Measurements from ENCODE around the gene GPR176. TPM values are rescaled to one million over a fixed set of nuclear protein-coding genes. Genes with fewer than 3 reads are reported as not detected.
A peak's percentile ranks its signal among the peaks of the same experiment; 100 is the strongest.

The GPR176 gene
- total RNA-seq, 1 donor from 2014 or later: 52.0 TPM

DNA sequence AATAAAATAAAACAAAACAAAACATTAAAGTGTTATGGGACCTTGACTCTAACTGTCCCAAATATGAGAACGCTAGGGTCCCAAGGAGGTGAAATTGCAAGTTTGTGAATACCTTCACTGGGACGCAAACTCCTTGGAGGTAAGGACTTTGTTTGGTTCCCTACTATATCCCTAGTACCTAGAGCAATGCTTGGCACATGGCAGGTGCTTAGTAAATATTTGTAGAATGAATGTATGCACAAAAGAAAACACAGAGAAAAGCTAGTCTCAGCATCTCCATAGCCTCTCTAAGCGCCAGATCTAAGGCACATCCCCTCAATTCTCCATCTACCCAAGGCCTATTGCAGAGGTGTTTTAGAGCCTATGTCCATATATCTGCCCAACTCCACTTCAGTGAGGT, 30.5 kb downstream of the GPR176 start:
- TF ChIP-seq, protein P1, sequence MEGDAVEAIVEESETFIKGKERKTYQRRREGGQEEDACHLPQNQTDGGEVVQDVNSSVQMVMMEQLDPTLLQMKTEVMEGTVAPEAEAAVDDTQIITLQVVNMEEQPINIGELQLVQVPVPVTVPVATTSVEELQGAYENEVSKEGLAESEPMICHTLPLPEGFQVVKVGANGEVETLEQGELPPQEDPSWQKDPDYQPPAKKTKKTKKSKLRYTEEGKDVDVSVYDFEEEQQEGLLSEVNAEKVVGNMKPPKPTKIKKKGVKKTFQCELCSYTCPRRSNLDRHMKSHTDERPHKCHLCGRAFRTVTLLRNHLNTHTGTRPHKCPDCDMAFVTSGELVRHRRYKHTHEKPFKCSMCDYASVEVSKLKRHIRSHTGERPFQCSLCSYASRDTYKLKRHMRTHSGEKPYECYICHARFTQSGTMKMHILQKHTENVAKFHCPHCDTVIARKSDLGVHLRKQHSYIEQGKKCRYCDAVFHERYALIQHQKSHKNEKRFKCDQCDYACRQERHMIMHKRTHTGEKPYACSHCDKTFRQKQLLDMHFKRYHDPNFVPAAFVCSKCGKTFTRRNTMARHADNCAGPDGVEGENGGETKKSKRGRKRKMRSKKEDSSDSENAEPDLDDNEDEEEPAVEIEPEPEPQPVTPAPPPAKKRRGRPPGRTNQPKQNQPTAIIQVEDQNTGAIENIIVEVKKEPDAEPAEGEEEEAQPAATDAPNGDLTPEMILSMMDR (IDR thresholded peaks at IDR 0.05; ENCODE audit: insufficient read depth, low read length, poor library complexity, severe bottlenecking): no peak
- no peak for DNase-seq (ENCODE audit: low read depth)
- Histone ChIP-seq H3K36me3 (ENCODE audit: control insufficient read depth, insufficient read depth, low read length) (no peaks in the 10 kb centered on the region), H3K27me3 (ENCODE audit: control insufficient read depth, insufficient read depth, low read length) (no peaks in the 10 kb centered on the region), H3K4me3 (ENCODE audit: low read depth, low read length) (no peak overlapping the region)

DNA sequence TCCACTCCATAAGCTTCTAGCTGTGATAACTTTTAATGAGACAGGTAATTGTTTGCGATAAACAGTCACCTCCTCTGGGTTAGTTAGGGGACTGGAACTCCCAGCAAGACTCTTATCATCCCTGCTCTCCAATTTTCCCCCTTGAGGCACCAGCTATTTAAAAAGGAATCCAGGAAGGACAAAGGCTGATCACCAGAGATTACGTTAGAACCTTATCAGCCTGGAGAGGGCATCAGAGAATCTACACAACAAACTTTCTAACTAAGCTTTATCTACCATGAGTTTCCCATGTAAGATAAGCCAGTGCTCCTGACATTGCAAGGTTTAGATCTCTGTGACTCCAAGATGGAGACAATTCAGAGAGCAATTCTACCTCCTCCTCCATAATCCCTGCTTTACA, 31.3 kb downstream of the GPR176 start:
- H3K27me3 ChIP-seq (ENCODE audit: control insufficient read depth, insufficient read depth, low read length): no peaks in the 10 kb centered on the region
- H3K4me3 ChIP-seq (ENCODE audit: low read depth, low read length): no peak overlapping the region
- DNase-seq (ENCODE audit: low read depth): no peak
- H3K36me3 ChIP-seq (ENCODE audit: control insufficient read depth, insufficient read depth, low read length): no peaks in the 10 kb centered on the region
- TF ChIP-seq, protein P1 (IDR thresholded peaks at IDR 0.05; ENCODE audit: insufficient read depth, low read length, poor library complexity, severe bottlenecking): no peak

DNA sequence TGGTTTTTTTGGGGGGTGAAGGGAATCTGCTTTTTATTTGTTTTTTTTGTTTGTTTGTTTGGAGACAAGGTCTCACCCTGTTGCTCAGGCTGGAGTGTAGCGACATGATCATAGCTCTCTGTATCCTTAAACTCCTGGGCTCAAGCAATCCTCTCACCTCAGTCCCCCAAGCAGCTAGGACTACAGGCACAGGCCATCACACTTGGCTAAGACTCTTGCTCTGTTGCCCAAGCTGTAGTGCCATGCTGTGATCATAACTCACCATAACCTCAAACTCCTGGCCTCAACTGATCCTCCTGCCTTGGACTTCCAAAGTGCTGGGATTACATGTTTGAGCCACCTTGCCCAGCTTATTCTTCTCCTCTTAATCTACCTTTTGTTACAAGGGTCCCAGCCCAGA, 31.8 kb downstream of the GPR176 start:
- no peak overlapping the region for H3K4me3 ChIP-seq (ENCODE audit: low read depth, low read length)
- no peak for DNase-seq (ENCODE audit: low read depth)
- TF ChIP-seq, protein P1 (IDR thresholded peaks at IDR 0.05; ENCODE audit: insufficient read depth, low read length, poor library complexity, severe bottlenecking): no peak
- no peaks in the 10 kb centered on the region for H3K27me3 ChIP-seq (ENCODE audit: control insufficient read depth, insufficient read depth, low read length)
- H3K36me3 ChIP-seq (ENCODE audit: control insufficient read depth, insufficient read depth, low read length): no peaks in the 10 kb centered on the region

GRCh38 chr15:39887832-39888231, 32.2 kb downstream of the GPR176 start:
- TF ChIP-seq, protein P1 (IDR thresholded peaks at IDR 0.05; ENCODE audit: insufficient read depth, low read length, poor library complexity, severe bottlenecking): peak; percentile 56
- peak; percentile 19 for DNase-seq (ENCODE audit: low read depth)
- Histone ChIP-seq H3K4me3 (ENCODE audit: low read depth, low read length) (no peak overlapping the region), H3K27me3 (ENCODE audit: control insufficient read depth, insufficient read depth, low read length) (no peaks in the 10 kb centered on the region), H3K36me3 (ENCODE audit: control insufficient read depth, insufficient read depth, low read length) (no peaks in the 10 kb centered on the region)

GRCh38 chr15:39887211-39887610, 32.9 kb downstream of the GPR176 start:
- Histone ChIP-seq H3K4me3 (ENCODE audit: low read depth, low read length) (no peak overlapping the region), H3K27me3 (ENCODE audit: control insufficient read depth, insufficient read depth, low read length) (no peaks in the 10 kb centered on the region), H3K36me3 (ENCODE audit: control insufficient read depth, insufficient read depth, low read length) (no peaks in the 10 kb centered on the region)
- TF ChIP-seq, protein P1 (IDR thresholded peaks at IDR 0.05; ENCODE audit: insufficient read depth, low read length, poor library complexity, severe bottlenecking): no peak
- no peak for DNase-seq (ENCODE audit: low read depth)

GRCh38 chr15:39886418-39886817, 33.6 kb downstream of the GPR176 start:
- Histone ChIP-seq H3K4me3 (ENCODE audit: low read depth, low read length) (no peak overlapping the region), H3K27me3 (ENCODE audit: control insufficient read depth, insufficient read depth, low read length) (no peaks in the 10 kb centered on the region), H3K36me3 (ENCODE audit: control insufficient read depth, insufficient read depth, low read length) (no peaks in the 10 kb centered on the region)
- DNase-seq (ENCODE audit: low read depth): no peak
- TF ChIP-seq, protein P1 (IDR thresholded peaks at IDR 0.05; ENCODE audit: insufficient read depth, low read length, poor library complexity, severe bottlenecking): no peak
